Activated T-helper 1 cell treated with anti-CD3 and anti-CD28 coated beads, Interleukin-2, amount 50 U/mL, for 16 hours (primary cell): ENCODE data around the gene SLC7A11.
"Not testable (repeated sequence)": the region's sequence is repeated elsewhere in the genome, so short reads cannot be mapped to it uniquely, and the experiment has no call there.

Experiments used
- DNase-seq, 2 donors: peaks; one replicate each; pipeline ENCODE4 v3.0.0-alpha.2; 2020; ENCODE audit warnings: low read depth in 1 of 2, low spot score in 1 of 2

The SLC7A11 gene

GRCh38 chr4:138210576-138210975, 31.6 kb downstream of the SLC7A11 start:
- not testable (repeated sequence) for DNase-seq

GRCh38 chr4:138209094-138209493, 33.1 kb downstream of the SLC7A11 start:
- no peak for DNase-seq

DNA sequence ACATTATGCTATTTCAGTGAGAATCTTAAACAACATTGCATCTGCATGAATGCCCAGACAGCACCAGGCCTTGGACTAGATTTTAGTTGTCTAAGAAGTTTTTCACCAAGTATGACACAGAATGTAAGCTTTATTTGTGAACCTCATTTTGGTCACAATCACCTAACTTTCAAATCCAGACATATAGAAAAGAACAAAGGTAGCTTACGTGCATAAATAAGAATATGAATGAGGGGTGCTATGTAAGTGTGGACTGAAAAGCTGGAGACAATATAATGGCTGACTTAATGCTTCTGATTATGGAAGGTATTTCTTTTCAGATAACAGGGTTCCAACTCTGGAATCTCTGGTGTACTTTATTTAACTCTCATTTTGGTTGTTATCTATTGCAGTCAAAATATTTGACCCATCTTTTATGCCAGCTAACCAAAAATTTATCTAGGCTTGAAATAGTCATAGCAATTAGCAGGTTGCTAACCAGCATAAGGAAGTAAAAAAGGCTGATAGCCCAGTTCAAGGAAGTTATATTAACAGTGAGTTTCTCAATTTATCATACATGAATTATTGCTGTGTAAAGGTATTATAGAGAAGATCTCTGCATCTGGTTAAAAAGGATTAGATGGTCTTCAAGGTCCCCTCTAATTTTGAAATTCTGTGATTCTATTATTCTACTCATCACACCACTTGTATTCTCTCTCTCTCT, 36.5 kb downstream of the SLC7A11 start:
- DNase-seq, result no peak

GRCh38 chr4:138204507-138204906, 37.6 kb downstream of the SLC7A11 start:
- DNase-seq, result no peak

- DNase-seq, result no peak
Measured at GRCh38 chr4:138202686-138203085, 39.5 kb downstream of the SLC7A11 start.

DNA sequence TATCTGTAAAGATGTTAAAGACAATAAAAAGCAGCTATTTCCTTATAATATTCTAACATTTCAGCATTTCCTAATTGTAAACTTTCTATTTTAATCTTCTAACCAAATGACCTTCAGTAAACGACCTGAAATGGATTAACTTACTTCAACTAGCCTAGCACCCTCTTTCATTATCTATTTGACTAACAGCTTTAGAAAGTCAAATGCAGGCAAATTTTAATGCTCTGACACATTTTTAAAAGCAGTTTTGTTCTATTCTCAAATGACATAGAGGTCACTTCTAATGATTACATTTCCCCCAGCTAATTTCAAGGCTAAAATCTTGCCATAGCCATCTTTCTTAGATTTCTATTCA, 41.9 kb downstream of the SLC7A11 start:
- no peak for DNase-seq

DNA sequence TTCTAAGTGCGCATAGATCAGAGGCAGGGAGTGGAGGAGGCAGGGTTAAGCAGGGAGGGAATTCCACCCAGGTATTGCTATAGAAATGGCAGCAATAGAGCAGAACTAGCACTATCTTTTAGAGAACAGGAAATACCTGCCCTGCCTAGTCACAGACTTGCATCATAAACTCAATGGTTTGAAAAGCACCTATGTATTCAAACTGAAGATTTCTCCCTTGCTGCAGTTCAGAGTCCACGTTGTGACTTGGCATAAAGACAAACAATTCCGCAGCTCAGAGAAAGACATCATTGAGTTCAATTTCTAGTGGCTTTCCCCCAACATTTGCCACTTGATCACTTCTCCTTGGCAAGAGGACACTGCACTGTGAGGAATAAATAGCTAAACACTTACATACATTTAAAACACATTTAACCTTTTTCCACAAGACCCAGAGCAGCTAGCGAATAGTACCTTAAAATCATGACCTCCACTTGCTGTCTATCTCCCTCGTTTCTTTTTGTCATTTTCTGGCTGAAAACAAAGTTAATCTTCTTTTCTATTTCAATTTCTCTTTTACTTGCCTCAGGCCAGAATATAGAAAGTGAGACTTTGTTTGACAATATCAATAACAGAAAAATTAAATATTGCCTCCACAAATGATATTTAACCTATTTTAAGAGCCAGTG, 42.4 kb downstream of the SLC7A11 start:
- no peak for DNase-seq

DNA sequence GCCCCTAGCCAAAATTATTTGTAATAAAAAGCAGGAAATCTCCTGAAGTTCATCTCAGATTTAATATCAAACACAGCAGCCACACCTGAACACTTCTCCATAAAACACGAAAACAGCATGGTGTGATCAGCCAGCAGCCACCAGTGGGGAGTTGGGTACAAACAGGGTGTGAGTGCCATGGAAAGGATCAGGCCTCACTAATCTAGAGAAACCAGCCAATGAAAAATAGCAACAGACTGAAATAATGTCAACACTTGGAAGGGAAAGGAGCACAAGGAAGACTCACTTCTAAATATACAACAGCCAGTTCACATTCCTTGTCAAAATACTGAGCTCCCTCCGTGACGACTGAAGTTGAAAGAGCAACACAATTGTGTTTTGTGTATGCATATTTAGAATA, 46.0 kb downstream of the SLC7A11 start:
- no peak for DNase-seq

- no peak for DNase-seq
Measured at GRCh38 chr4:138193963-138194362, 48.2 kb downstream of the SLC7A11 start.

- no peak for DNase-seq
Measured at GRCh38 chr4:138192113-138192512, 50.0 kb downstream of the SLC7A11 start.

- DNase-seq, result no peak
Measured at GRCh38 chr4:138190452-138190858, 51.7 kb downstream of the SLC7A11 start.

DNA sequence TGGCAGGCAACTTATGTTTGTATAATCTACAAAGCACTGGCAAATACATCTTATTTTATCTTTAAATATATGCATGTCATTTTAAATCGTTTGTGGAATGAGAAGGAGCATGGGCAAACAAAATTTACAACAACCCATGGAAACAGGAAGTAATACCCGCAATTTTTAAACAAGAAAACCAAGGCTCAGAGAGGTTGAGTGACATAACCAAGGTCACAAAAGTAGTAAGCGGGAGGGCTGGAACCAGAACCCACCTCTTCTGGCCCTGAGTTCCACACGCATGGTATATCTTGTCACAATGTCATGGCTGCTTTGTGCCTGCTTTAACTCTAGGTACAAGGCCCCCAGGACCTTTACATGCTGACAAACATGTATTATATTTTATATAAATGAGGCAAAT, 52.9 kb downstream of the SLC7A11 start:
- DNase-seq, result no peak

DNA sequence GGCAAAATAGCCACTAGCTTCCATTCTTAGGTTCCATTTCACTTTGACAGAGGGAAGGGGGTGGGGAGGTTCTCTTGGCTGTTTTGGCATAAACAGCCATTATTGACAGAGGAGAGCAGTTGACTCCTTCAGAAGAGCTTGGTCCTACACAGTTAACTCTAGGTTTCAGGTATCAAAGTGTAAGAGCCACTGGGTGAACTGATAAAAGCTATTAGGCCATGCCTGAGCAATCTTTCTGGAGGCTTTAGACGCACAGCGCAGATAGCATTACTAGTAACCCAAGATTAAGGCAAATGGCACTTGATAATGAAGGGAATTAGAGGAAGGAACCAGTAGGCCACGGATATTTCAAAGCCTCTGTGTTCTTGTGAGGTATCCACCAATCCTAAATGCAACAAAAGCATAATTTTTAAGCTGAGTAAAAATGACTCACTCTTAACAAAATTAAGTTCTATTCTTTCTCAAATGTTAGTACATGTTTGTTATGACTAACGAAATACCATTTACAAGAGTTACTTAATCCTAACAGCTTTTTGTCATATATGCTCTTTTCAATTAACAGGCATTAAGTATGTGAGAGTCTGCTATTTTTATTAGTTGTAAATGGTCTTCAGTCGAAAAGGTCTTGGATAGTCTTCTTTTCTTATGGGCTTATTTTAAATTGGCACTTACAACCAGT, 53.6 kb downstream of the SLC7A11 start:
- DNase-seq, result no peak

DNA sequence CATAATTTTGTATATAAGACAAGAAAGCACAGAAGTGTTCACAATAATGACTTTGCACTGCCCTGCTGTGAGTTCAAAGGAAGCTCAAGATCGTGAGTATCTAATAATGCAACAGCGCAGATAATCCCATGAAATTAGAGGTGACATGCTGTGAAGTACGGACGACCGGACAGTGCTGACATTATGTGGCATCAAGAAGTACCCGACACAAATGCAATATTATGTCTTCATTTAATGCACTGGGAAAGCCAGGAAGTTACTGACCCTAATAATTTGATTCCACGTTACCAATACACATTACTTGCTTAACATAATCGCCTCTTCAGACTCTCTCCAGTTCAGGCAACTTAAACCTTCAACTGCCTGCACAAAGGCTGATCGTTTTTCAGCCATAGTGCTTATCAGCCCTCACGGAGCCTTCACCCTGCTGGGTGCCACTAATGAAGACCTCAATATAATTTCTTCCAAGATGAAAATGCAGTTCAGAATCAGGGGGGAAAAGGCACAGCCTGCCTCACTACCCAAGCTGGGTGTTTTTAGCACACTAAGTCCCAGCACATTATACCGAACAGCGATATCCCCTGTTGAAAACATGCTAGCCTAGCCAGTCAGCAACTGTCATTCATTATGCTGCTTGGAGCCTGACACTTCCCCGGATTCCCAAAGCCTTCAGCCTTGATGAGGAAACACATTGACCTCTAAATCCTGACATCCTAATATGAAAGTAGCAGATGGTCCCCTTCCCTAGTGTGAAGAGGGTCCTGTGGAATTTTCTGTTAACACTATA, 56.1 kb downstream of the SLC7A11 start:
- DNase-seq, result no peak

DNA sequence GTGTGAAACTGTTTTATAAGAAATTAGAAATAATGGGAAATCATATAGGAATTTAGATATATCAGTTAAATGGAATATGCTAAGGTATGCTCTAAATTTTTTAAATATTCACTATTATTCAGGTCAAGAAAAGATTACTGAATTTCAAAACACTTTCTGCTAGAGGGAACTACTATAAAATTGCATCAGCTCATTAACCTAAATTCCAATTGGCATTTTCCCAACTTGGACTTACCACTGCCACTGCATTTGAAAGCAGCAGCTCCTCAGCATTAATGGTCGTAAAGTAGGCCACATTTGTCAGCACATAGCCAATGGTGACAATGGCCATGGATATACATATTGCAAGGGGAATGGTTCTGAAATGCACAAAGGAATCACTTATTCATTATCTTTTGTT, 57.3 kb downstream of the SLC7A11 start:
- DNase-seq, result no peak

DNA sequence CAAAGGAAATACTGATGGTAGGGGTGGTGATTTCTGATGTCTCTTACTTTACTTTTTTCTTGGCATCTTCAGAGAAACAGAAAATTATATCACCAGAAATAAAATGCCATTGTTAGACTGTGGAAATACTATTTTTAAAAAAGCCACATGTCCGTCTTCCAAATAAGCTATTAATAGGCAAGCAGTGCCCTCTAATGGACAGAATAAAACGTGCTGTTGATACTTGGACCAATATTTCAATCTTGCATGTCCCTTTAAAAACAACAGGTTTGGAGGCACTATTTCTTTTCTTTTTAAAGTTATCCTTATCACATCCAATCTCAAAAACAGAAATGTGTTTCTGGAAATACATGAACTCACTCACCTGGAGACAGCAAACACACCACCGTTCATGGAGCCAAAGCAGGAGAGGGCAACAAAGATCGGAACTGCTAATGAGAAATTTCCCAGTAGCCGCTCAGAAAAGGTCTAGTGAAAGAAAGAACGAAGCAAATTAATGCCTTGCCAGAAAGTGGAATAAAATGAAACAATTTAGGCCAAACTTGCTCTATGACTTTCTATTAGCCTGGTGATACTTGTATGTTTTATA, 59.2 kb downstream of the SLC7A11 start:
- no peak for DNase-seq

DNA sequence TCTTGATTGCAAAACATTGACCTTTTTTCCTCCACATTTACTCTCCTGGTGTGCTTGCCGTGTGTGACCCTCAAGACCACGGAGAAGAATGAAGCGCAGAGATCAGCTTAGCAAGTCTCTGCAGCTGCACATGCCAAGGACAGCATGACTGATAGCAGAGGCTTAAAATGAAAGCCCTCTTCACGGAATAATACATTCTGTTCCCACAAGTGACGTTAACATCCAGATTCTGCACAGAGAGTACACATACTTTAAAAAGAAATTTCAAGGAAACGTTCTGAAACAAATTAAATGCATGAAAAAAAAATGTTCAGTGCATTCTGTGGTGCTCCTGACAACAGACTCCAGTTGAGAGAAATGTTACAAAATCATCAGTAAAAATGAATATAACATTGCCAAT, 60.9 kb downstream of the SLC7A11 start:
- no peak for DNase-seq

DNA sequence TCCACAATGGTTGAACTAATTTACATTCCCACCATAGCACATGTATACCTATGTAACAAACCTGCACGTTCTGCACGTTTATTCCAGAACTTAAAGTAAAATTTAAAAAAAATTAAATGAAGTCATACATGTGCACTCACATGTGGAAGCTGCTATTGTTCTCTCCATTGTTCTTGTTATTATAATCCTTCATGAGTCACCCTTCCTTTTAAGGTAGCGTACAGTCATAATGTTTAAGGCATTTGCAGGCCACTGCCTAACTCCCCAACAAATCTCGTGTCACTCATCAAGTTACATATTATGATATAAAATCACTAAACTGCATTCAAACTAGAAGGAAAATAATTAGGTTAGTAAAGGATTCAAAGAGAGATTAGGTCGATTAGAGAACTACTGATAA, 63.6 kb downstream of the SLC7A11 start:
- no peak for DNase-seq

DNA sequence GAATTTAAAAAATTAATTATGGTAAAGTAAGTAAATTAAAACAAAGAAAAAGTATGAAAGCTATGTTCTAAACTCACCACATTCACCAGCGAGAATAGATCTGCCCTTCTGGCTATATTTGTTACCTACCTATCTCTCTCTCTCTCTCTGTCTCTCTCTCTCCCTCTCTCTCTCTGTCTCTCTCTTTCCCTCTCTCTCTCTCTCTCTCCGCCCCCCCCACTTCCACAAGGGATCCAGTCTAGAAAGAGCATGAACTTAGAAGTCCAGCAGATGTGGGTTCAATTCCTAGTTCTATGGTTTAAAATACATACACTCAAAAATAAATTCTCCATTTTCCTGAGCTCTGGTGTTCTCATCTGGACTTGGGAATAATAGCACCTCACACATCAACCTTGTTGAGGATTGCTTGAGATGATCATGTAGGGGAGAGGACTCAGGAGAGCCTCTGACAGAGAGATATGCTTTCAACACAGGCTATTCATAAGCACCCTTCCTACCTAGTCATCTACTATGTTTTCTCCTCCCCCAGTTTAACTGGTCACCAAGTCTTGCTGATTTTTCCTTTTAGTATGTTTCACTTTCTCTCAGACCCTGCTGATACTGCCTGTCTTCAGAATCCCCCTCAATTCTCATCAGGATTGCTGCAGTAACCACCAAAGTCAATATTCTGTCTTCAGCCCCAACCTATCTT, 64.7 kb downstream of the SLC7A11 start:
- no peak for DNase-seq

DNA sequence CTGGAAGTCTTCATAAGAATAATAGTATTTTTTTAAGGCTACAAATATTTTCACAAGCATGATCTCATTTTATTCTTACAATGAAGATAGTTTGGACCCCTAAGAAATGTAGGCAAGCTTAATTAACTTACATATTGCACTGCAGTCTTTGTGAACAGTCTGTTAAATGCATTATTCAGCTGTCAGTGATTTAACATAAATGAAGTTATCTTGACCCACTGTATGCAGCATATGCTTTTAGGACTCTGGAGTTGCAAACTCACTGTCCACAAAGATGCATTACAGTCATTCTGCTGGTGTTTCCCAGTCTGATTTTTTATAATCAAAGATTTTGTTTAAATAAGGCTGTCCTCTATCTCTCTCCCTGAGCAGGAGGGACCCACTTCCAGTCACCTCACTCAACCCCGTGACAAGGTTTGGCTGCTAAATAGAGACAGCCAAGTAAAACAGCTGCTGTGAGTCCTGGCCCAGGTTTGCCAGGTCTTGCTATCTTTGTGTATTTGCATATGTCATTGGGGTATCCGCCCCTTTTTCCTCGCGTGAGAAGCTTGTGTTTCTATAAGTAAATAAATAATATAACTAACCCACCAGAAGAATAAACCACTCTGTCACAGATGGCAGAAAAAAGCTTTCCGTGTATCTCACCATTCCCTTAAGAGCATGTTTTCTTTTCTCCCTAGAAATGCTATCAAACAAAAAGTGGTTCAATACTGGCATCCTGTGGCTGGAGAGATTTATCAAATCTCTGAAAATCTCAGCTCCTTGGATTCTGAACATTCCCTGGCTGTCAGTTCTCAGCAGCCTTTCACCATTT, 67.0 kb downstream of the SLC7A11 start:
- DNase-seq, result no peak
